SK-N-SH (cell line): ENCODE measurements around the gene SETD3. TPM values are rescaled to one million over a fixed set of nuclear protein-coding genes. Genes with fewer than 3 reads are reported as not detected.

ENCODE experiments used
- CTCF ChIA-PET: fragments of 300-600, 350-600 bp; formaldehyde crosslinking; extraction: SDS; loops from one replicate; lab custom pipeline; 2021; lab: Yijun Ruan, JAX
- POLR2A ChIA-PET: fragments of 350-600 bp; sonication (Branson Sonifier 250); formaldehyde crosslinking; extraction: SDS; loops from one replicate; lab custom pipeline; 2020; ENCODE audit warnings: antibody characterized with exemption, inconsistent platforms; lab: Yijun Ruan, JAX
- DNase-seq: peaks from one replicate; pipeline ENCODE4 v3.0.0; 2012
- H2AFZ ChIP-seq: fragments of 200-600 bp; sonication (generic); 2 replicates; pipeline ENCODE4 v1.8.1; 2016; ENCODE audit warnings: antibody characterized with exemption, mild to moderate bottlenecking, low read depth
- H3F3A ChIP-seq: fragments of 200-600 bp; sonication (generic); replicated peaks from 2 replicates; pipeline ENCODE3; 2016; ENCODE audit warnings: antibody characterized with exemption, mild to moderate bottlenecking; ENCODE audit not compliant: insufficient read depth
- H3K27ac ChIP-seq, 2 experiments: fragments of 200-500 bp in 1 of 2; fragments of 200-600 bp in 1 of 2; sonication (Bioruptor generic) in 1 of 2; sonication (generic), shearing (Covaris generic) in 1 of 2; 2 replicates each; pipeline versions ENCODE4 v1.5.1 to v1.6.1; 2014 to 2016; ENCODE audit warnings: low read depth in 2 of 2, inconsistent platforms in 1 of 2, low read length in 1 of 2, mild to moderate bottlenecking in 1 of 2, mixed read lengths in 1 of 2
- H3K27me3 ChIP-seq: fragments of 200-600 bp; sonication (generic), shearing (Covaris generic); 2 replicates; pipeline ENCODE4 v1.6.1; 2016; ENCODE audit warnings: mixed run types; ENCODE audit not compliant: insufficient read depth
- H3K36me3 ChIP-seq, 2 experiments: fragments of 200-500 bp in 1 of 2; fragments of 200-600 bp in 1 of 2; sonication (Bioruptor generic) in 1 of 2; sonication (generic) in 1 of 2; replicated peaks in 1 of 2; 2 replicates each; pipeline versions ENCODE3 to v1.5.1; 2014 to 2016; ENCODE audit warnings: low read length in 1 of 2, mild to moderate bottlenecking in 1 of 2; ENCODE audit not compliant: insufficient read depth in 2 of 2, control insufficient read depth in 1 of 2
- H3K4me1 ChIP-seq, 2 experiments: fragments of 200-500 bp in 1 of 2; fragments of 200-600 bp in 1 of 2; sonication (Bioruptor generic) in 1 of 2; sonication (generic), shearing (Covaris generic) in 1 of 2; 2 replicates each; pipeline versions ENCODE4 v1.5.1 to v1.6.1; 2014 to 2016; ENCODE audit warnings: low read depth in 1 of 2, low read length in 1 of 2, mixed run types in 1 of 2; ENCODE audit not compliant: insufficient read depth in 2 of 2, control insufficient read depth in 1 of 2
- H3K4me2 ChIP-seq: fragments of 200-600 bp; sonication (generic), shearing (Covaris generic); 2 replicates; pipeline ENCODE4 v1.6.1; 2017; ENCODE audit warnings: mixed run types
- H3K4me3 ChIP-seq, 2 experiments: fragments of 200-500 bp in 1 of 2; fragments of 200-600 bp in 1 of 2; sonication (Bioruptor generic) in 1 of 2; sonication (generic), shearing (Covaris generic) in 1 of 2; 2 replicates each; pipeline versions ENCODE4 v1.5.1 to v1.8.1; 2014 to 2016; ENCODE audit warnings: low read depth in 2 of 2, inconsistent platforms in 1 of 2, low read length in 1 of 2, mild to moderate bottlenecking in 1 of 2, mixed read lengths in 1 of 2, moderate library complexity in 1 of 2
- H3K79me2 ChIP-seq: fragments of 200-600 bp; sonication (generic); 2 replicates; pipeline ENCODE4 v1.8.1; 2017; ENCODE audit warnings: mild to moderate bottlenecking; ENCODE audit not compliant: insufficient read depth
- H3K9ac ChIP-seq: fragments of 200-600 bp; sonication (generic); 2 replicates; pipeline ENCODE4 v1.6.1; 2017; ENCODE audit warnings: mixed run types
- H3K9me2 ChIP-seq: fragments of 200-600 bp; sonication (generic); 2 replicates; pipeline ENCODE4 v1.6.1; 2017; ENCODE audit warnings: mixed run types
- H3K9me3 ChIP-seq: fragments of 200-600 bp; sonication (generic); 2 replicates; pipeline ENCODE4 v1.6.1; 2017; ENCODE audit warnings: mixed run types, mild to moderate bottlenecking, moderate library complexity
- H4K20me1 ChIP-seq: fragments of 200-600 bp; sonication (generic); 2 replicates; pipeline ENCODE4 v1.6.1; 2017; ENCODE audit warnings: mild to moderate bottlenecking, mixed run types; ENCODE audit not compliant: insufficient read depth
- CHD2 ChIP-seq: fragments of 150-350 bp; IDR thresholded peaks from 2 replicates; pipeline ENCODE4 v1.6.1; 2018; ENCODE audit warnings: low read length; ENCODE audit not compliant: partially characterized antibody
- EP300 ChIP-seq, 2 experiments: IDR thresholded peaks; 2 replicates each; pipeline versions ENCODE4 v1.4.0 to v1.6.1; 2012; ENCODE audit warnings: borderline replicate concordance in 1 of 2, low read depth in 1 of 2, low read length in 1 of 2
- GABPA ChIP-seq: IDR thresholded peaks from 2 replicates; pipeline ENCODE4 v1.4.0; 2012; ENCODE audit warnings: low read depth, mild to moderate bottlenecking
- GATA2 ChIP-seq: sonication (generic); formaldehyde crosslinking; IDR thresholded peaks from 2 replicates; pipeline ENCODE4 v1.5.0; 2020; ENCODE audit warnings: mild to moderate bottlenecking, missing genetic modification reagents
- JUND ChIP-seq: IDR thresholded peaks from 2 replicates; pipeline ENCODE4 v1.4.0; 2012
- MEF2A ChIP-seq: IDR thresholded peaks from 2 replicates; pipeline ENCODE4 v1.4.0; 2012; ENCODE audit warnings: low read depth, borderline replicate concordance
- NFIC ChIP-seq: IDR thresholded peaks from 2 replicates; pipeline ENCODE4 v1.4.0; 2012; ENCODE audit warnings: borderline replicate concordance
- NRF1 ChIP-seq: IDR thresholded peaks from 2 replicates; pipeline ENCODE4 v1.6.1; 2012; ENCODE audit warnings: low read depth, mild to moderate bottlenecking, low read length
- RAD21 ChIP-seq: IDR thresholded peaks from 2 replicates; pipeline ENCODE4 v1.6.1; 2012; ENCODE audit warnings: mild to moderate bottlenecking, low read length
- RCOR1 ChIP-seq: fragments of 150-350 bp; IDR thresholded peaks from 2 replicates; pipeline ENCODE4 v1.6.1; 2017; ENCODE audit warnings: antibody characterized with exemption, low read length
- RFX5 ChIP-seq: IDR thresholded peaks from 2 replicates; pipeline ENCODE4 v1.6.1; 2012; ENCODE audit warnings: mild to moderate bottlenecking, improper control_type of control experiment, low read length
- RXRA ChIP-seq: IDR thresholded peaks from 2 replicates; pipeline ENCODE4 v1.4.0; 2012; ENCODE audit warnings: low read depth, mild to moderate bottlenecking, borderline replicate concordance
- SIN3A ChIP-seq: IDR thresholded peaks from 2 replicates; pipeline ENCODE4 v1.6.1; 2012; ENCODE audit warnings: low read depth, mild to moderate bottlenecking, low read length, moderate library complexity, borderline replicate concordance
- TCF12 ChIP-seq: IDR thresholded peaks from 2 replicates; pipeline ENCODE4 v1.4.0; 2012
- TEAD4 ChIP-seq: IDR thresholded peaks from 2 replicates; pipeline ENCODE4 v1.4.0; 2012; ENCODE audit warnings: mild to moderate bottlenecking, borderline replicate concordance; ENCODE audit not compliant: insufficient read depth
- YY1 ChIP-seq: IDR thresholded peaks from 2 replicates; pipeline ENCODE4 v1.4.0; 2012; ENCODE audit warnings: low read depth, mild to moderate bottlenecking
- WGBS: methylation state at CpG from one replicate; pipeline ENCODE4 v1.1.6; 2017; ENCODE audit warnings: low lambda C conversion rate; 5-methylcytosine and 5-hydroxymethylcytosine counted together
- polyA plus RNA-seq, 3 experiments: library from polyadenylated mRNA; depleted of rRNA; stranded (reverse); fragments of >200 nt; gene quantifications; 2 replicates each; pipeline ENCODE4 v1.2.3, GENCODE V29; 2012
- TF ChIP-seq, protein P1 (sequence below): IDR thresholded peaks from 2 replicates; pipeline ENCODE4; 2012

Gene SETD3
- polyA plus RNA-seq, 1 of the 3 experiments (the other 2 are of a cell fraction) = 19.1 TPM

DNA sequence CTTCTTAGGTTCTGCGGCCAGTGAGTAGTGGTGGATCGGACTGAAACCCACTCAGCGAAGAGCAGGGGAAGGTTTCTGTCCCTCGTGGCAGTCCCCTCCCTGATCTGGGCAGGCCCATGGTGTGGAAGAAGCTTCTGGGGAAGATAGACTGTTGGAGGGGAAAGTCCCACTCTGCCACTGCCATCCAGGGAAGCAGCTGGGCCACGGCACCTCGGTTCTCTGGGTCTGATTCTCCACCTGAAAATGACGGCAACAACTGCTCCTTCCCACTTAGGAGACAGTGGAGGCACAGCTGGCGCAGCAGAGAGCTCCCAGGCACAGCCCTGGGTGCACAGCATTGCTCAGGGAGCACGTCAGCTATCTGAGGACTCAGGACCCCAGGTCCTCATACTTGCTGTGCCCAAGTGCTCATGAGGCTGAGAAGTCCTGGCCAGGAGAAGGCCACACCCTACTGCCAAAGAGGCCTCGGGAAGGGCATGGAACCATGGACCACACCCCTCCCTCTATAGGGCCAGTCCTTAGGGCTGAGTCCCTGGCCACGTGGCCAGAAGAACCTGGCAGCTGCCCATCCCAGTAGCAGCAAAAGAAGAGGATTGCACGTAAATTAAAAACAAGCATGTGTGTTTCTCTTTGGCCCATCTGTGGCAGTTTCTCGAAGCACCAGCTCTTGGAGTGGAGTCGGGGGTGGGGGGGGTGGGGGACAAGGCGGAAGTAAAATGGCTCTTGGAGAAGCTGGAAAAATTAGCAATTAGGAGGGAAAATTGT lies 123.3 kb downstream of the SETD3 start:
- TF ChIP-seq SIN3A (no peak), MEF2A (no peak), YY1 (no peak), TCF12 (no peak)
- no peak for DNase-seq
- 31% methylated on average over 12 of the region's 15 CpGs for WGBS
- H3K36me3 ChIP-seq = no peaks in the 10 kb centered on the region
- H3K4me1 ChIP-seq = no peaks in the 10 kb centered on the region
- no peak overlapping the region for H3K27ac ChIP-seq
- no peak overlapping the region for H3K4me3 ChIP-seq
- POLR2A ChIA-PET = no interaction called here
- no peaks in the 10 kb centered on the region for H3K79me2 ChIP-seq
- no peaks in the 10 kb centered on the region for H3K9me2 ChIP-seq
- no peak overlapping the region for H3K4me2 ChIP-seq
- no peak overlapping the region for H3K9ac ChIP-seq
- no peaks in the 10 kb centered on the region for H3K9me3 ChIP-seq
- CTCF ChIA-PET = interaction anchor here (0.9 kb wide), 1 partner anchor 32 kb away, joined by 3 read pairs; no protein-coding TSS in a partner anchor
- H3K27me3 ChIP-seq = no peaks in the 10 kb centered on the region; the same call in 1 of the 2 replicates
- no peaks in the 10 kb centered on the region for H3F3A ChIP-seq
- no peak overlapping the region for H2AFZ ChIP-seq
- no peaks in the 10 kb centered on the region for H4K20me1 ChIP-seq

DNA sequence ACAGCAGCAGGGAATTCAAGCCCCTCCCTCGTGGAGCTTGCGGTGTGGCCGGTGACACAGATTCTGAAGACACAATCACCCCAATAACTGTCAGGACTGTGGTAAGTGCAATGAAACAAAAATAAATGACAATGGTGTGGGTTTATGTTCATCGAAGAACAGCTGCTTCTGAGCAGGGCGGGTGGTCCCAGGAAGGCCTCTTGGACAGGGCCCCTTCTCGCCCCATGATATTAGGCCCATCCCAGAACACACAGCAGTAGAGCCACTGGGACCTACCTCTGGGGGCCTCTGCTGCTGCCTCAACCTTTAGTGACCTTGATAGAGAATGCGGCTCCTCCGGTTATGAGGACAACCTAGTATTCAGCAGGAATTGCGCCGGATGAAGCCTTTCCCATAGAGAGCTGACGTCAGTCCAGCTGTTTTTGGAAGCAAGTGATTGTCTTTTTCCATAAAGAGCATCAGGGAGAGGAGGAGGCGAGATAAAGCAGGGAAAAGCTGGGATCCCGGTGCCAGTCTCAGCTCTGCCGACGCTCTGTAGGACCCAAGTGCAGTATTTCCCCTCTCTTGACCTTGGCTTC lies 124.5 kb downstream of the SETD3 start:
- H3K4me2 ChIP-seq = no peak overlapping the region
- WGBS = 68% methylated on average over 15 of the region's 15 CpGs
- no peak overlapping the region for H3K4me3 ChIP-seq
- H3K36me3 ChIP-seq = no peaks in the 10 kb centered on the region
- no peak for DNase-seq
- no peaks in the 10 kb centered on the region for H4K20me1 ChIP-seq
- ChIA-PET CTCF (interaction anchor here (1.0 to 1.2 kb wide), 2 partner anchors 33 to 59 kb away, joined by 3 to 4 read pairs; no protein-coding TSS in a partner anchor), POLR2A (no interaction called here)
- H3F3A ChIP-seq = no peaks in the 10 kb centered on the region
- H3K9me3 ChIP-seq = no peaks in the 10 kb centered on the region
- TF ChIP-seq YY1 (no peak), RXRA (no peak), RCOR1 (no peak), NFIC (no peak)
- no peaks in the 10 kb centered on the region for H3K9me2 ChIP-seq
- H3K27ac ChIP-seq = no peak overlapping the region
- no peaks in the 10 kb centered on the region for H3K79me2 ChIP-seq
- H3K27me3 ChIP-seq = peaks cover 10% of the 10 kb centered on the region; the same call in 1 of the 2 replicates
- H3K9ac ChIP-seq = no peak overlapping the region
- H2AFZ ChIP-seq = no peak overlapping the region
- H3K4me1 ChIP-seq = no peaks in the 10 kb centered on the region

DNA sequence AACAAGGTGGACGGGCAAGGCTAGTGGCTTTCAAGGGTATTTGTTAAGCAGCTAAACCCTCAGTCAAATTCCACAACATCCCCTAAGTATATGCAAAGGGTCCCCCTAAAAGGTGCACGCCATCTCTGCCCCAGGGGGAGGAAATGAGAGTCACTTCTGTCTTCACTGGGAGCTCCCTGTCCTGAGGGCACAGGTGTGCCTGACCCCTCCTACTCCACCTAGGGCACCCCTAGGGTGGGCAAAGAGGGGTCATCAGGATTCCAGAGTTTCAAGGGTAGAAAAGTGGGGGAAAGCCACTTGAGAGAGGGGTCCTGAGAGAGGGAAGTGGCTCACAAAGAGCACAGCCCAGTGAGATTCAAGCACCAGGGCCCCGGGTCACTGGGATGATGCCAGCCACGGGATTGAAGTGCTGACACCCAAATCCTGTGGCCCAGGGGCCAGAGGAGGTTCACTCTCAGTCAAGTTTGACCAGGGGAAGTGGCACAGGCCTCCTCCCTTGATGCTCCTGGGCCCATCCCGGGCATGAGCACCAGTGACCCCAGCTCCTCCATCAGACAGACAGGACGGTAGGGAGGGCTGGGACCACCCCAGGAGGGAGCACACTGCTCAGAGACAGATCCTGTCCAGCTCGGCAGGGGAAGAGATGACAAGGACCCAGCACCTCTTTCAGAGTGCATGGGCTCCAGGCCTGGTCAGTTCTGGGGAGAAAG lies 126.3 kb downstream of the SETD3 start:
- H3K4me3 ChIP-seq = no peak overlapping the region
- no peak overlapping the region for H3K4me2 ChIP-seq
- no peaks in the 10 kb centered on the region for H3K79me2 ChIP-seq
- POLR2A ChIA-PET = no interaction called here
- TF ChIP-seq GABPA (no peak), RFX5 (no peak), TEAD4 (no peak), TCF12 (no peak), CHD2 (no peak), NRF1 (no peak), GATA2 (CRISPR knock-in tag) (no peak), JUND (no peak), EP300 (IDR thresholded peaks at IDR 0.05; ENCODE audit: borderline replicate concordance in 1 of 2, low read depth in 1 of 2, low read length in 1 of 2) (no peak), RAD21 (no peak)
- TF ChIP-seq, protein P1, sequence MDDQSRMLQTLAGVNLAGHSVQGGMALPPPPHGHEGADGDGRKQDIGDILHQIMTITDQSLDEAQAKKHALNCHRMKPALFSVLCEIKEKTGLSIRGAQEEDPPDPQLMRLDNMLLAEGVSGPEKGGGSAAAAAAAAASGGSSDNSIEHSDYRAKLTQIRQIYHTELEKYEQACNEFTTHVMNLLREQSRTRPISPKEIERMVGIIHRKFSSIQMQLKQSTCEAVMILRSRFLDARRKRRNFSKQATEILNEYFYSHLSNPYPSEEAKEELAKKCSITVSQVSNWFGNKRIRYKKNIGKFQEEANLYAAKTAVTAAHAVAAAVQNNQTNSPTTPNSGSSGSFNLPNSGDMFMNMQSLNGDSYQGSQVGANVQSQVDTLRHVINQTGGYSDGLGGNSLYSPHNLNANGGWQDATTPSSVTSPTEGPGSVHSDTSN = no peak
- no peaks in the 10 kb centered on the region for H3K9me3 ChIP-seq
- H3K27ac ChIP-seq = no peak overlapping the region
- no peak overlapping the region for H2AFZ ChIP-seq
- H3K9me2 ChIP-seq = no peaks in the 10 kb centered on the region
- no peak for DNase-seq
- CTCF ChIA-PET = no interaction called here
- WGBS = 17% methylated on average over 3 of the region's 7 CpGs
- H3F3A ChIP-seq = no peaks in the 10 kb centered on the region
- H4K20me1 ChIP-seq = no peaks in the 10 kb centered on the region
- H3K9ac ChIP-seq = no peak overlapping the region
- H3K36me3 ChIP-seq = no peaks in the 10 kb centered on the region
- H3K27me3 ChIP-seq = peaks cover 26% of the 10 kb centered on the region; the same call in 1 of the 2 replicates
- H3K4me1 ChIP-seq = peaks cover 0 to 4% of the 10 kb centered on the region in 2 experiments; a peak in 1 of 4 replicates
